H1 (cell line): Measurements from ENCODE around the gene EOGT. TPM values are rescaled to one million over a fixed set of nuclear protein-coding genes. Genes with fewer than 3 reads are reported as not detected.

Source experiments
- ASH2L ChIP-seq: fragments of 200-600, 300-600 bp; sonication (generic); IDR thresholded peaks from one replicate; pipeline ENCODE4 v1.7.1; 2017; ENCODE audit warnings: low read length
- BACH1 ChIP-seq: IDR thresholded peaks from 2 replicates; pipeline ENCODE4 v1.6.1; 2012; ENCODE audit warnings: low read length, improper control_type of control experiment
- CEBPB ChIP-seq: IDR thresholded peaks from 2 replicates; pipeline ENCODE4 v1.6.1; 2012; ENCODE audit warnings: low read depth, low read length
- EGR1 ChIP-seq: IDR thresholded peaks from 2 replicates; pipeline ENCODE4 v1.6.1; 2011; ENCODE audit warnings: low read depth, low read length, borderline replicate concordance
- GABPA ChIP-seq: IDR thresholded peaks from 2 replicates; pipeline ENCODE4 v1.6.1; 2011; ENCODE audit warnings: mild to moderate bottlenecking, low read length, moderate library complexity, borderline replicate concordance; ENCODE audit not compliant: insufficient read depth
- HDAC2 ChIP-seq, 2 experiments: fragments of 300-600 bp in 1 of 2; sonication (generic) in 1 of 2; IDR thresholded peaks; 2 replicates each; pipeline ENCODE4 v1.6.1; 2011 to 2012; ENCODE audit warnings: low read depth in 2 of 2, low read length in 2 of 2, mild to moderate bottlenecking in 2 of 2, moderate library complexity in 2 of 2, borderline replicate concordance in 1 of 2, inconsistent platforms in 1 of 2
- KDM4A ChIP-seq: IDR thresholded peaks from one replicate; pipeline ENCODE4 v1.7.1; 2012; ENCODE audit warnings: low read depth, mild to moderate bottlenecking, moderate library complexity, low read length, inconsistent platforms; ENCODE audit not compliant: severe bottlenecking
- KDM5A ChIP-seq: fragments of 200-600 bp; IDR thresholded peaks from 2 replicates; pipeline ENCODE4 v1.7.1; 2012; ENCODE audit warnings: mild to moderate bottlenecking, low read length, inconsistent platforms, mixed read lengths
- PHF8 ChIP-seq: fragments of 200-600 bp; sonication (generic); conservative IDR thresholded peaks from 2 replicates; pipeline ENCODE4 v1.7.1; 2012; ENCODE audit warnings: low read depth, mild to moderate bottlenecking, inconsistent platforms, low read length, moderate library complexity
- POLR2A ChIP-seq, 2 experiments: IDR thresholded peaks; 1 replicate in 1 of 2; 2 replicates in 1 of 2; pipeline ENCODE4 v1.6.1; 2011; ENCODE audit warnings: low read depth in 2 of 2, low read length in 2 of 2, mild to moderate bottlenecking in 2 of 2; ENCODE audit errors: control extremely low read depth in 1 of 2
- RAD21 ChIP-seq, 2 experiments: IDR thresholded peaks in 1 of 2; conservative IDR thresholded peaks in 1 of 2; 2 replicates each; pipeline ENCODE4 v1.6.1; 2011; ENCODE audit warnings: low read depth in 2 of 2, low read length in 2 of 2, improper control_type of control experiment in 1 of 2, inconsistent platforms in 1 of 2, mild to moderate bottlenecking in 1 of 2, moderate library complexity in 1 of 2
- SAP30 ChIP-seq: fragments of 300-600 bp; sonication (generic); IDR thresholded peaks from 2 replicates; pipeline ENCODE4 v1.7.1; 2012; ENCODE audit warnings: low read length, moderate library complexity, mild to moderate bottlenecking, inconsistent platforms; ENCODE audit not compliant: insufficient read depth, insufficient replicate concordance
- SIRT6 ChIP-seq: IDR thresholded peaks from one replicate; pipeline ENCODE4 v1.7.1; 2012; ENCODE audit warnings: low read length, inconsistent platforms
- SP2 ChIP-seq: IDR thresholded peaks from 2 replicates; pipeline ENCODE4 v1.6.1; 2012; ENCODE audit warnings: mild to moderate bottlenecking, low read length, inconsistent platforms
- TAF1 ChIP-seq: IDR thresholded peaks from 2 replicates; pipeline ENCODE4 v1.6.1; 2011; ENCODE audit warnings: mild to moderate bottlenecking, low read depth, low read length
- TEAD4 ChIP-seq: IDR thresholded peaks from 2 replicates; pipeline ENCODE4 v1.6.1; 2012; ENCODE audit warnings: low read depth, low read length, inconsistent platforms, mixed read lengths
- USF2 ChIP-seq: IDR thresholded peaks from 2 replicates; pipeline ENCODE4 v1.6.1; 2011; ENCODE audit warnings: low read length, improper control_type of control experiment
- polyA plus RNA-seq, 7 experiments: library from polyadenylated mRNA; depleted of rRNA in 3 of 7; stranded (reverse) in 5 of 7; unstranded in 2 of 7; fragments of >200 nt in 5 of 7; fragments of 200-250 nt in 2 of 7; gene quantifications; 1 replicate in 5 of 7; 2 replicates in 1 of 7; 4 replicates in 1 of 7; pipeline versions ENCODE4 v1.2.1 to v1.2.3, GENCODE V29; 2011 to 2013; ENCODE audit warnings: missing spikeins in 2 of 7, mixed read lengths in 2 of 7
- total RNA-seq: library from RNA; stranded (reverse); fragmentation: NEBNext Ultra II Directional; extraction: Animal tissue kit (Norgen Biotek cat#: 25700); gene quantifications from 2 replicates; pipeline ENCODE4 v1.2.1, GENCODE V29; 2021
- TF ChIP-seq, protein P1 (sequence below): IDR thresholded peaks from 2 replicates; pipeline ENCODE4 v1.6.1; 2011; ENCODE audit warnings: low read depth, mild to moderate bottlenecking, low read length; ENCODE audit not compliant: insufficient read depth
- TF ChIP-seq, protein P2 (sequence below): IDR thresholded peaks from 2 replicates; pipeline ENCODE4 v1.6.1; 2012; ENCODE audit warnings: inconsistent platforms

EOGT gene
- total and polyA plus RNA-seq, 2 of the 8 experiments (the other 6 are each of a cell fraction or from before 2014, with no cell fraction given), result 6.7 to 20.7 TPM

- TF ChIP-seq CEBPB (no peak), HDAC2 (IDR thresholded peaks at IDR 0.05; ENCODE audit: borderline replicate concordance in 1 of 2, low read depth in 2 of 2, low read length in 2 of 2) (peak in 1 of 2 experiments; percentile 97; a peak in 1 of 4 replicates), SAP30 (no peak), PHF8 (peak; percentile 65), KDM4A (peak; percentile 75), POLR2A (IDR thresholded peaks at IDR 0.05; ENCODE audit: control extremely low read depth in 1 of 2, low read depth in 2 of 2, low read length in 2 of 2) (peak; percentile 49 to 82), SP2 (no peak), GABPA (0 out of 2 replicates have a peak, but pooled peaks have one; percentile 59), ASH2L (peak; percentile 84), USF2 (peak; percentile 54), TAF1 (peak; percentile 80), KDM5A (no peak), RAD21 (IDR thresholded peaks at IDR 0.05 in 1 of 2, conservative IDR thresholded peaks at IDR 0.05 in 1 of 2; ENCODE audit: low read depth in 2 of 2, low read length in 2 of 2) (peak in 1 of 2 experiments; percentile 20; a peak in 2 of 4 replicates), TEAD4 (no peak), EGR1 (peak; percentile 42; the same call in 1 of the 2 replicates), BACH1 (peak; percentile 37; the same call in 1 of the 2 replicates), SIRT6 (no peak)
- TF ChIP-seq, protein P1, sequence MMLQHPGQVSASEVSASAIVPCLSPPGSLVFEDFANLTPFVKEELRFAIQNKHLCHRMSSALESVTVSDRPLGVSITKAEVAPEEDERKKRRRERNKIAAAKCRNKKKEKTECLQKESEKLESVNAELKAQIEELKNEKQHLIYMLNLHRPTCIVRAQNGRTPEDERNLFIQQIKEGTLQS, result no peak
- TF ChIP-seq, protein P2, sequence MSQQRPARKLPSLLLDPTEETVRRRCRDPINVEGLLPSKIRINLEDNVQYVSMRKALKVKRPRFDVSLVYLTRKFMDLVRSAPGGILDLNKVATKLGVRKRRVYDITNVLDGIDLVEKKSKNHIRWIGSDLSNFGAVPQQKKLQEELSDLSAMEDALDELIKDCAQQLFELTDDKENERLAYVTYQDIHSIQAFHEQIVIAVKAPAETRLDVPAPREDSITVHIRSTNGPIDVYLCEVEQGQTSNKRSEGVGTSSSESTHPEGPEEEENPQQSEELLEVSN, result peak; percentile 97
Measured at GRCh38 chr3:69013253-69014021, at the start of gene EOGT (continued).
